Choroid plexus epithelial cell (primary cell): ENCODE measurements around the gene GXYLT2.

Source experiments
- DNase-seq: peaks from one replicate; pipeline ENCODE4 v3.0.0-alpha.2; 2010; ENCODE audit warnings: low read depth
- H3K4me3 ChIP-seq: 2 replicates; pipeline ENCODE4 v1.5.1; 2011; ENCODE audit warnings: low read depth, mild to moderate bottlenecking, control low read depth, low read length, moderate library complexity
- TF ChIP-seq, protein P1 (sequence below): conservative IDR thresholded peaks from 2 replicates; pipeline ENCODE4 v1.5.1; 2011; ENCODE audit warnings: low read depth, mild to moderate bottlenecking, control low read depth, inconsistent platforms, low read length, moderate library complexity

GXYLT2 gene

DNA sequence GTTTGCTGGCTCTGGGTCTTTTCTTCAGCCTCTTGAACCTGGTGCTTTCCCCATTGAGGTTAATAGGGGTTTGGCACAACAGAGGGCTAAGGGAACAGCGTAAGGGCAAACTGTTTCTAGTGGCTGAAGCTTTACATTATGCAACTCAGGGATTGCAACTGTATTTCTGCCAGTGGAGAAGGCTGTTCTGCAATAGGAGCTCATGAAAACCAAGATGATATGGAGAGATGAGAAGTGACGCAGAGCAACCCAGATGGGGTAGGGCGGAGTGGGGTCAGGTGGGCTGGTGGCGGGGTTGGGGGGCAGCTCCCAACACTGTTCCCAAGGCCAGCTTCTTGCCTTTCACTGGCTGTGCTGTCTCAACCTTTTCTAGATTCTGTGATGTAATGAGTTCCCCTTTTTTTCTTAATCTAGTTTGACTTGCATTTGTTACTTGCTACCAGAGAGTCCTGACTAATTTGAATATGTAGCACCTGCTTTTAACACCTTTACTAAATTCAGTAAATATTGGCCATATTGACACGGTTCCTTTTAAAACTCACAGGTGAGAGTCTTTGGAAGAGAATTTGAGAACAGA is 7.2 kb downstream of the GXYLT2 start:
- H3K4me3 ChIP-seq = no peak overlapping the region
- TF ChIP-seq, protein P1, sequence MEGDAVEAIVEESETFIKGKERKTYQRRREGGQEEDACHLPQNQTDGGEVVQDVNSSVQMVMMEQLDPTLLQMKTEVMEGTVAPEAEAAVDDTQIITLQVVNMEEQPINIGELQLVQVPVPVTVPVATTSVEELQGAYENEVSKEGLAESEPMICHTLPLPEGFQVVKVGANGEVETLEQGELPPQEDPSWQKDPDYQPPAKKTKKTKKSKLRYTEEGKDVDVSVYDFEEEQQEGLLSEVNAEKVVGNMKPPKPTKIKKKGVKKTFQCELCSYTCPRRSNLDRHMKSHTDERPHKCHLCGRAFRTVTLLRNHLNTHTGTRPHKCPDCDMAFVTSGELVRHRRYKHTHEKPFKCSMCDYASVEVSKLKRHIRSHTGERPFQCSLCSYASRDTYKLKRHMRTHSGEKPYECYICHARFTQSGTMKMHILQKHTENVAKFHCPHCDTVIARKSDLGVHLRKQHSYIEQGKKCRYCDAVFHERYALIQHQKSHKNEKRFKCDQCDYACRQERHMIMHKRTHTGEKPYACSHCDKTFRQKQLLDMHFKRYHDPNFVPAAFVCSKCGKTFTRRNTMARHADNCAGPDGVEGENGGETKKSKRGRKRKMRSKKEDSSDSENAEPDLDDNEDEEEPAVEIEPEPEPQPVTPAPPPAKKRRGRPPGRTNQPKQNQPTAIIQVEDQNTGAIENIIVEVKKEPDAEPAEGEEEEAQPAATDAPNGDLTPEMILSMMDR = no peak
- no peak for DNase-seq

GRCh38 chr3:72896996-72897757 is 9.3 kb downstream of the GXYLT2 start:
- no peak for DNase-seq
- H3K4me3 ChIP-seq = no peak overlapping the region
- TF ChIP-seq, protein P1 = no peak

GRCh38 chr3:72897758-72898007 is 9.8 kb downstream of the GXYLT2 start:
- TF ChIP-seq, protein P1 = no peak
- no peak for DNase-seq
- H3K4me3 ChIP-seq = no peak overlapping the region

GRCh38 chr3:72899349-72899765 is 11.5 kb downstream of the GXYLT2 start:
- no peak for DNase-seq
- H3K4me3 ChIP-seq = no peak overlapping the region
- TF ChIP-seq, protein P1 = no peak

- no peak overlapping the region for H3K4me3 ChIP-seq
- TF ChIP-seq, protein P1 = no peak
- DNase-seq = no peak
These were observed 12.2 kb downstream of the GXYLT2 start for GRCh38 chr3:72900048-72900447.

- H3K4me3 ChIP-seq = no peak overlapping the region
- no peak for DNase-seq
- TF ChIP-seq, protein P1 = no peak
These were observed 14.0 kb downstream of the GXYLT2 start for GRCh38 chr3:72901840-72902239.

DNA sequence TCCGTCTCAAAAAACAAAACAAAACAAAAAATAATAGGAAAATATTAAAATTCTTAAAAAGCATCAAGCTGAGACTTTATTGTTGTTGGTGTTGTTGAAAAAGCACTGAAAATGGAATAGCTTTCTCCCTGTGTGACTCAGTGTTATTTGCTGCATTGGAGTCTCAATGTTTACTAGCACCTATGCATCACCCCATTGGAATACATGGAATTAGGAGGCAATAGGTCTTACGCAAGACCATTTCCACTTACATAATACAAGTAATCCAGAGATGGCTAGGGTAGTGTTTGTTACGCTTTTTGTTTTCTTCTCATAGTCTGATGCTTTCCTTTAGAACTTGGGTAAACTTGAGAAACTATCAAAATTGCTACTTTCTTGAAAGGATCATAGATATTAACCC is 15.2 kb downstream of the GXYLT2 start:
- DNase-seq = peak; percentile 91
- no peak overlapping the region for H3K4me3 ChIP-seq
- TF ChIP-seq, protein P1 = no peak
